Right atrium auricular region (tissue), 2 donors: ENCODE measurements around the gene ZNF362. TPM values are rescaled to one million over a fixed set of nuclear protein-coding genes. Genes with fewer than 3 reads are reported as not detected.

Experiments used
- DNase-seq: peaks from one replicate; pipeline ENCODE4 v3.0.0-alpha.2; 2019; ENCODE audit warnings: low spot score
- H3K27ac ChIP-seq, 2 donors: fragments of 200-600 bp; sonication (generic); 1 replicate in 1 of 2; 2 replicates in 1 of 2; pipeline ENCODE4 v1.5.1; 2016 to 2019
- H3K27me3 ChIP-seq, 2 donors: fragments of 200-600 bp; sonication (generic); one replicate each; pipeline versions ENCODE4 v1.5.1 to v1.6.0; 2017 to 2019
- H3K36me3 ChIP-seq: fragments of 200-600 bp; sonication (generic); one replicate; pipeline ENCODE4 v1.5.1; 2016
- H3K4me1 ChIP-seq, 2 donors: fragments of 200-600 bp; sonication (generic); one replicate each; pipeline versions ENCODE4 v1.5.1 to v1.6.0; 2017 to 2019
- H3K4me3 ChIP-seq, 2 donors: fragments of 200-600 bp; sonication (generic); 1 replicate in 1 of 2; 2 replicates in 1 of 2; pipeline ENCODE4 v1.5.1; 2017 to 2019; ENCODE audit warnings: mild to moderate bottlenecking in 1 of 2, moderate library complexity in 1 of 2
- H3K9me3 ChIP-seq, 2 donors: fragments of 200-600 bp; sonication (generic); one replicate each; pipeline ENCODE4 v1.5.1; 2019
- total RNA-seq, 2 donors: library from RNA; depleted of rRNA; stranded (reverse); fragments of >200 nt; gene quantifications; one replicate each; pipeline ENCODE4 v1.1.0, GENCODE V29; 2016
- TF ChIP-seq, protein P1 (sequence below), 2 donors: fragments of 200-600 bp; sonication (generic); IDR thresholded peaks; one replicate each; pipeline ENCODE4 v1.5.1; 2019; ENCODE audit warnings: antibody characterized with exemption in 2 of 2

The ZNF362 gene
- total RNA-seq, 2 donors from 2014 or later = 23.5 to 50.5 TPM

DNA sequence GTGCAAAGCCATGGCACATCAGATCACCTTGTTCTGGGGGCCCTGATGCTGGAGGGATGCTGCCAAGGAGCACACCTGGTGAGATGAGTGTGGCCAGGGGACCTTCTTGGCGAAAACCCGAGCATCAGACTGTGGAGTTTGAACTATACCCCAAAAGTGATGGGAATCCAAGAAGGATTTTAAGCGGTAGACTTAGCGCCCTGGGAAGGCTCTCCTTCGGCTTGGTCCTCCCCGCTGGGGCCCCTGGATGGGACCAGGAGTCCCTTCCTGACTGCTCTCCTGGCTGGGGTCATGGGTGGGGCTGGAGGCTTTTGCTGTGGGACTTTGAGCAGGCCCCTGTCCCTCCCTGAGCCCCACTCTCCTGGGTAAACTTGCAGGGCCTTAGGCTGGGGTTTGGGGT is 10.5 kb downstream of the ZNF362 start:
- no peaks in the 10 kb centered on the region for H3K9me3 ChIP-seq
- peaks cover 0 to 70% of the 10 kb centered on the region in 2 donors for H3K4me1 ChIP-seq
- TF ChIP-seq, protein P1, sequence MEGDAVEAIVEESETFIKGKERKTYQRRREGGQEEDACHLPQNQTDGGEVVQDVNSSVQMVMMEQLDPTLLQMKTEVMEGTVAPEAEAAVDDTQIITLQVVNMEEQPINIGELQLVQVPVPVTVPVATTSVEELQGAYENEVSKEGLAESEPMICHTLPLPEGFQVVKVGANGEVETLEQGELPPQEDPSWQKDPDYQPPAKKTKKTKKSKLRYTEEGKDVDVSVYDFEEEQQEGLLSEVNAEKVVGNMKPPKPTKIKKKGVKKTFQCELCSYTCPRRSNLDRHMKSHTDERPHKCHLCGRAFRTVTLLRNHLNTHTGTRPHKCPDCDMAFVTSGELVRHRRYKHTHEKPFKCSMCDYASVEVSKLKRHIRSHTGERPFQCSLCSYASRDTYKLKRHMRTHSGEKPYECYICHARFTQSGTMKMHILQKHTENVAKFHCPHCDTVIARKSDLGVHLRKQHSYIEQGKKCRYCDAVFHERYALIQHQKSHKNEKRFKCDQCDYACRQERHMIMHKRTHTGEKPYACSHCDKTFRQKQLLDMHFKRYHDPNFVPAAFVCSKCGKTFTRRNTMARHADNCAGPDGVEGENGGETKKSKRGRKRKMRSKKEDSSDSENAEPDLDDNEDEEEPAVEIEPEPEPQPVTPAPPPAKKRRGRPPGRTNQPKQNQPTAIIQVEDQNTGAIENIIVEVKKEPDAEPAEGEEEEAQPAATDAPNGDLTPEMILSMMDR (IDR thresholded peaks at IDR 0.05) = no peak
- DNase-seq = no peak
- H3K27ac ChIP-seq = no peak overlapping the region
- H3K4me3 ChIP-seq = no peak overlapping the region
- no peaks in the 10 kb centered on the region for H3K27me3 ChIP-seq
- H3K36me3 ChIP-seq = peaks cover 9% of the 10 kb centered on the region

DNA sequence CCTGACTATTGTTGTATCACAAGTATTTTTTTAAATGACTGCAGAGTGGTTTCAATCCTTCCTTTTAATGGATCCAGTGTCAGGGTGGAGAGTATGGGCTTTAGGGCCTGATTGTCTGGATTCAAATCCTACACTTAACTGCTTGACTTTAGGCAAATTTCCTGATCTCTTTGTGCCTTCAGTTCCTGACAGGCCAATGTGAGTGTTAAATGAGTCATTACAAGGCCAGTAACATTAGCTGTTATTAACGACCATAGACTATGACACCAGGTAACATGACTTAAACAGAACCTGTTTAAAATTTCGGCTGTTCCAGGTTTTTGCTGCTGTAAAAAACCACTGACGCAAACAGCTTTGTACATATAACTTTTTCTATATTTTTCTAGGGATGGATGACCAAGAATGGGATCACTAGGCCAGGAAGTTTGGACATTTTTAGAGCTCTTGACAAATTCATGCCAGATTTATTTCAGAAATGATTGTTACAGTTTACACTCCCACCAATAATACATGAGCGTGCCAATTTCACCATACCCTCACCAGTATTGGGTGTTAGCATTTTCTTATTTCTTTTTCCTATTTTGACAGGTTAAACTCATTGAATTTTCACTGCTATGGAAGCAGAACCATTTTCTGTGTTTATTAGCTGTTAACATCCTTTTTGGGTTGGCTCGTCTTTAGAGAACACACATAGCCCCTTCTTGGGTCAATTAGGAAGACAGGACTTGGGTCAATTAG is 11.3 kb downstream of the ZNF362 start:
- Histone ChIP-seq H3K9me3 (no peaks in the 10 kb centered on the region), H3K4me3 (no peak overlapping the region), H3K27me3 (no peaks in the 10 kb centered on the region), H3K27ac (peak overlapping the region in 1 of 2 donors; percentile 58), H3K4me1 (peaks cover 0 to 77% of the 10 kb centered on the region in 2 donors), H3K36me3 (peaks cover 9% of the 10 kb centered on the region)
- TF ChIP-seq, protein P1 (IDR thresholded peaks at IDR 0.05) = no peak
- DNase-seq = no peak

DNA sequence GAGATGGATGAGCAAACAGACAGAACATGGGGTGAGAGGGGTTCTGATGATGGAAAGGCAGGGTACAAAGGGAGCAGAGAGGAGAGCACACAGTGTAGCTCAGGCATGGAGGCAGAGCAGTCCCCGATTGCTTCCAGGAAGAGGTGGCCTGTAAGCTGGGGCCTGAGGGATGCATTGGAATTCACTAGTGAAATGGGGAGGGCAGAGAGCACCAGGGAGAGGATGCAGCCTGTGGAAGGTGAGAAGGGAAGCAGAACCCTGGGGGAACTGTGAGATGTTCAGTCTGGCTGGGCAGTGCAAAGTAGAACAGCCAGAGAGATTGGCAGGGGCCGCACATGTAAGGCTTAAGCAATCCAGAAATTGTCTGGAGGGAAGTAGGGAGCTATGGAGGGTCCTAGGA is 12.2 kb downstream of the ZNF362 start:
- TF ChIP-seq, protein P1 (IDR thresholded peaks at IDR 0.05) = no peak
- H3K27ac ChIP-seq = peak overlapping the region in 1 of 2 donors; percentile 58
- H3K9me3 ChIP-seq = no peaks in the 10 kb centered on the region
- no peaks in the 10 kb centered on the region for H3K27me3 ChIP-seq
- peaks cover 9% of the 10 kb centered on the region for H3K36me3 ChIP-seq
- DNase-seq = no peak
- peaks cover 0 to 79% of the 10 kb centered on the region in 2 donors for H3K4me1 ChIP-seq
- H3K4me3 ChIP-seq = no peak overlapping the region

DNA sequence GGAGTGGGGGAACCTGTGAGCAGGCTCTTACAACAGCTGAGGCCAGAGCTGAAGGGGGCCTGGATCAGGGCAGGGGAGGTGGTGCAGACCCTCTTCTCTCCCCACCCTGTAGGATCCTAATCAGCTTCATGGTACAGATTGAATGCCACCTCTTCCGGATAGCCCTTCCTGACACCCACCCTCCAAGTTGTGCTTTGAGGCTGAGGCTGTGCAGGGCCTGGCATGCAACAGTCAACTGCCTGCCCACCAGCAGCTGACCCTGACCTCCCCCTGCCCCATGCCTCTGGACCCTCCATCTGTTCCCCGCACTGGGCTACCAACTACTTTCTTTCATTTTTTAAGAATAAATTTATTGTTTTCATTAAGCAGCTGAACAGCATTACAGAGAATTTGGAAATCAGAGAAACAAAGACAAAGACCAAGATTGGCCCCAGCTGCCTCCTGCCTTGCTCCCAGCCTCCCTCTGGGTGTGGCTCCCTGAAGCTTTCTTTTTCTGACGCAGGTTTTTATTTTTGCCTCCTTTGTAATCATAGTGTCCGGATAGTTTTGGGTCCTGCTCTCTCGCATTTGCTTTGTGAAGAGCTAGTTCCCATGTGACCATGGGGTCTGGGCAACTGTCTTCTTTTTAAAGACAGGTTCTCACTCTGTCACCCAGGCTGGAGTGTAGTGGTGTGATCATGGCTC is 12.8 kb downstream of the ZNF362 start:
- peaks cover 0 to 74% of the 10 kb centered on the region in 2 donors for H3K4me1 ChIP-seq
- DNase-seq = no peak
- H3K27ac ChIP-seq = peak overlapping the region; percentile 53 to 58
- H3K36me3 ChIP-seq = peaks cover 9% of the 10 kb centered on the region
- no peaks in the 10 kb centered on the region for H3K9me3 ChIP-seq
- TF ChIP-seq, protein P1 (IDR thresholded peaks at IDR 0.05) = no peak
- H3K4me3 ChIP-seq = no peak overlapping the region
- no peaks in the 10 kb centered on the region for H3K27me3 ChIP-seq

DNA sequence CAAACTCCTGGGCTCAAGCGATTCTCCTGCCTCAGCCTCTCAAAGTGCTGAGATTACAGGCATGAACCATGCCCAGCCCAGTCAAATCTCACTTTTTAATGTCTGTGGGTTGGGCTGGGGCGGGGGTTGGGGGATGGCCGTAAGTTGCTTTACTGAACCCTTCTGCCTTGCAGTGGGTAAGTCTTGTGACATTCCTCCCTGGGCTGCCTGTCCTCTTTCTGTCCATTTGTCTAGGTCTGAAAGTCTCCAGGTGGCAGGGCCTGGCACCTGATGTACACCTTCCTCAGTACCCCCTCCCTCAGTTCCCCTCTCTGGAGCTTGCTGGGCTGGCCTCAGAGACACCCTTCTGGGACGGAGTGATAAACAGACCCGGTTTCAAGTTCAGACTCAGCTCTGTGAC is 13.3 kb downstream of the ZNF362 start:
- DNase-seq = no peak
- H3K4me1 ChIP-seq = peaks cover 0 to 69% of the 10 kb centered on the region in 2 donors
- no peaks in the 10 kb centered on the region for H3K27me3 ChIP-seq
- H3K36me3 ChIP-seq = peaks cover 9% of the 10 kb centered on the region
- peak overlapping the region; percentile 53 to 58 for H3K27ac ChIP-seq
- TF ChIP-seq, protein P1 (IDR thresholded peaks at IDR 0.05) = no peak
- H3K9me3 ChIP-seq = no peaks in the 10 kb centered on the region
- no peak overlapping the region for H3K4me3 ChIP-seq
